ENCODE measurements around the gene MICALL1. TPM values are rescaled to one million over a fixed set of nuclear protein-coding genes. Genes with fewer than 3 reads are reported as not detected.

Gene MICALL1
- total RNA-seq, 1 donor from 2014 or later, result 31.1 TPM

DNA sequence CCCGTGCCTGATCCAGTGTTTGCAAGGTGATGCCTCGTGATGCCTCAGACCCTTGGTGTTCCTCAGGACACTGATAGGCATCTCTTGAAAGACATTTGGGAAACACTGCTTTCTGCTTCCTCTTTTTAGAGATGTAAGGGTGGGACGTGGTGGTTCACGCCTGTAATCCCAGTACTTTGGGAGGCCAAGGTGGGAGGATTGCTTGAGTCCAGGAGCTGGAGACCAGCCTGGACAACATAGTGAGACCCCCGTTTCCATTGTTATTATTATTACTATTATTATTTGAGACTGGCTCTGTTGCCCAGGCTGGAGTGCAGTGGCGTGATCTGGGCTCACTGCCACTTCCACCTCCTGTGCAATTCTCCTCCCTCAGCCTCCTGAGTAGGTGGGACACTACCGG, 84.8 kb downstream of the MICALL1 start:
- no peaks in the 10 kb centered on the region for H3K27me3 Mint-ChIP-seq (ENCODE audit: insufficient read depth)
- intact Hi-C loops (cut with micrococcal nuclease), result no loop called here
- no peak for DNase-seq (ENCODE audit: low spot score)
- H3K27ac Mint-ChIP-seq, result no peak overlapping the region
- no peak overlapping the region for H3K4me3 Mint-ChIP-seq
- no peaks in the 10 kb centered on the region for H3K4me1 Mint-ChIP-seq (ENCODE audit: low read depth)
- H3K9me3 Mint-ChIP-seq, result no peaks in the 10 kb centered on the region
- H3K36me3 Mint-ChIP-seq (ENCODE audit: low read depth), result no peaks in the 10 kb centered on the region

DNA sequence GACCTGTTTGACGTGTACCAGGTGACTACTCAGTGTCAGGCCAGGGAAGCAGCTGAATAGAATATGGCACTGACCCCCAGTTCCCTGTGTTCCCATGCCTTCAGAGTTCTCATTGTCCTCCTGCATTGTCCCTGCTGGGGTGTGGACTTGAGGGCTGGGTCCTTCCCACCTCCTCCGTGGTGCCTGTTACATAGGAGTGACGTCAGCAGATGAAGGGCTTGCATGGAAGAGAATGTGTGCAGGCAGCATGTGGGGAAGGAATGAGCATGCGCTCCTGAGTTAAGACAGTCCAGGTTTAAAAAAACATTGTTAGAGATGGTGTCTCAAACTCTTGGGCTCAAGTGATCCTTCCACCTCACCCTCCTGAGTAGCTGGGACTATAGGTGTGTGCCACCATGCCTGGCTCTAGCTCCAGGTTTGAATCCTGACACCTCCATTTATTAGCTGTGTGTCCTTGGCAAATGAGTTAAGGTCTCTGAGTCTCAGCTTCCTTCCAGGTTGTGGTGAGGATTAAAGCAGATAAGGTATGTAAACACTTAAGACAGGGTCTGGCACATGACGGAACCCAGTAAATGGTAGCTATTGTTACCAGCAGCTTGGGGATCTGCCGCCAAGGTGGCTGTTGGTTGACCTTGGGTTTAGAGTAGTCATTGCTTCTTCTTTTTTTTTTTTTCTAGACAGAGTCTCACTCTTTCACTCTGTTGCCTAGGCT, 85.8 kb downstream of the MICALL1 start:
- no peaks in the 10 kb centered on the region for H3K36me3 Mint-ChIP-seq (ENCODE audit: low read depth)

More for the DNA sequence above, 85.8 kb downstream of the MICALL1 start:
- no peak overlapping the region for H3K4me3 Mint-ChIP-seq
- H3K9me3 Mint-ChIP-seq, result no peaks in the 10 kb centered on the region
- no peaks in the 10 kb centered on the region for H3K4me1 Mint-ChIP-seq (ENCODE audit: low read depth)
- no peak overlapping the region for H3K27ac Mint-ChIP-seq
- H3K27me3 Mint-ChIP-seq (ENCODE audit: insufficient read depth), result no peaks in the 10 kb centered on the region
- no peak for DNase-seq (ENCODE audit: low spot score)
- intact Hi-C loops (cut with micrococcal nuclease), result no loop called here

Other genes starting within 250 kb of the MICALL1 start
- gene PDXP, start 247.6 kb upstream of the MICALL1 start, total RNA-seq, result 47.0 and 50.4 TPM in 2 replicates
- 245 and 254 TPM in 2 replicates for gene LGALS1, start 230.7 kb upstream of the MICALL1 start, total RNA-seq
- 67.8 and 70.0 TPM in 2 replicates for gene NOL12, start 220.0 kb upstream of the MICALL1 start, total RNA-seq
- gene TRIOBP, start 209.2 kb upstream of the MICALL1 start, total RNA-seq, result 32.7 and 32.9 TPM in 2 replicates
- gene GCAT, start 98.4 kb upstream of the MICALL1 start, total RNA-seq, result 28.5 and 28.9 TPM in 2 replicates
- 0.24 TPM in 1 of 2 replicates, not detected in the other for gene GALR3, start 82.9 kb upstream of the MICALL1 start, total RNA-seq
- 29.9 and 30.1 TPM in 2 replicates for gene ANKRD54, start 62.0 kb upstream of the MICALL1 start, total RNA-seq
- 433 and 441 TPM in 2 replicates for gene EIF3L, start 56.9 kb upstream of the MICALL1 start, total RNA-seq
- gene C22orf23, start 47.3 kb downstream of the MICALL1 start, total RNA-seq, result 0.61 TPM in 1 of 2 replicates, not detected in the other
- gene POLR2F, start 47.4 kb downstream of the MICALL1 start, total RNA-seq, result 102 and 120 TPM in 2 replicates
- not detected in 2 replicates for gene SOX10, start 78.3 kb downstream of the MICALL1 start, total RNA-seq
- gene PICK1, start 151.1 kb downstream of the MICALL1 start, total RNA-seq, result 12.0 and 14.8 TPM in 2 replicates
- gene SLC16A8, start 177.9 kb downstream of the MICALL1 start, total RNA-seq, result 0.34 TPM in 1 of 2 replicates, not detected in the other
- gene BAIAP2L2, start 204.4 kb downstream of the MICALL1 start, total RNA-seq, result 0.29 and 0.32 TPM in 2 replicates